ENCODE measurements around the gene RPL35. TPM values are rescaled to one million over a fixed set of nuclear protein-coding genes. Genes with fewer than 3 reads are reported as not detected.

The RPL35 gene
- total and polyA plus RNA-seq, 2 donors from 2014 or later: 910 to 2,355 TPM

DNA sequence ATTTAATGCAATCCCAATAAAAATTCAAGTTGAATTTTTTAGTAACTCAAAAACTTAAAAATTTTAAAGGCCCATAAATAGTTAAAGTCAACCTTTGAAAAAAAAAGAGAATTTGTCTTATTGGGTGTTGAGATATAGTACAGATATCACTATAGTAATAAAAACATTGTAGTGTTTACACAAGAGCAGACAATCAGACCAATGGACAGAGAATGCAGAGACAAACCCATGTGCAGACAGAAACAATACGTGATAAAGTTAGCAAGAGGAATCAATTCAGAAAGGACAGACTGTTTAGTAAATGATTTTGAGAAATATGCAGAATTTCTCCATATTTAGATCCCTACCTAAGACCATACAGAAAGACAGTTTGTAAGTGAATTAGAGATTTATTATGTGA lies 45.2 kb upstream of the RPL35 start:
- Histone ChIP-seq H3K27ac (ENCODE audit: low read depth in 2 of 2, low read length in 2 of 2) (no peak overlapping the region), H3K4me3 (ENCODE audit: low read length in 3 of 3) (no peak overlapping the region), H3K9ac (ENCODE audit: low read length in 3 of 3) (no peak overlapping the region), H3K27me3 (ENCODE audit: control insufficient read depth, insufficient read depth, low read length) (no peaks in the 10 kb centered on the region), H3K36me3 (ENCODE audit: control insufficient read depth in 2 of 3, insufficient read depth in 3 of 3, low read length in 3 of 3) (peaks cover 0 to 27% (median 23%) of the 10 kb centered on the region in 3 donors), H3K9me3 (ENCODE audit: control insufficient read depth in 2 of 3, insufficient read depth in 1 of 3, low read length in 3 of 3) (no peaks in the 10 kb centered on the region), H3K4me1 (ENCODE audit: control insufficient read depth in 2 of 3, insufficient read depth in 2 of 3, low read depth in 1 of 3, low read length in 3 of 3) (no peaks in the 10 kb centered on the region)
- intact Hi-C loops (cut with DNase I): no loop called here
- DNase-seq (no peak), FAIRE-seq (no peak)
- TF ChIP-seq, protein P1, sequence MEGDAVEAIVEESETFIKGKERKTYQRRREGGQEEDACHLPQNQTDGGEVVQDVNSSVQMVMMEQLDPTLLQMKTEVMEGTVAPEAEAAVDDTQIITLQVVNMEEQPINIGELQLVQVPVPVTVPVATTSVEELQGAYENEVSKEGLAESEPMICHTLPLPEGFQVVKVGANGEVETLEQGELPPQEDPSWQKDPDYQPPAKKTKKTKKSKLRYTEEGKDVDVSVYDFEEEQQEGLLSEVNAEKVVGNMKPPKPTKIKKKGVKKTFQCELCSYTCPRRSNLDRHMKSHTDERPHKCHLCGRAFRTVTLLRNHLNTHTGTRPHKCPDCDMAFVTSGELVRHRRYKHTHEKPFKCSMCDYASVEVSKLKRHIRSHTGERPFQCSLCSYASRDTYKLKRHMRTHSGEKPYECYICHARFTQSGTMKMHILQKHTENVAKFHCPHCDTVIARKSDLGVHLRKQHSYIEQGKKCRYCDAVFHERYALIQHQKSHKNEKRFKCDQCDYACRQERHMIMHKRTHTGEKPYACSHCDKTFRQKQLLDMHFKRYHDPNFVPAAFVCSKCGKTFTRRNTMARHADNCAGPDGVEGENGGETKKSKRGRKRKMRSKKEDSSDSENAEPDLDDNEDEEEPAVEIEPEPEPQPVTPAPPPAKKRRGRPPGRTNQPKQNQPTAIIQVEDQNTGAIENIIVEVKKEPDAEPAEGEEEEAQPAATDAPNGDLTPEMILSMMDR (IDR thresholded peaks at IDR 0.05; ENCODE audit: borderline replicate concordance, extremely low read depth, insufficient read depth): no peak

DNA sequence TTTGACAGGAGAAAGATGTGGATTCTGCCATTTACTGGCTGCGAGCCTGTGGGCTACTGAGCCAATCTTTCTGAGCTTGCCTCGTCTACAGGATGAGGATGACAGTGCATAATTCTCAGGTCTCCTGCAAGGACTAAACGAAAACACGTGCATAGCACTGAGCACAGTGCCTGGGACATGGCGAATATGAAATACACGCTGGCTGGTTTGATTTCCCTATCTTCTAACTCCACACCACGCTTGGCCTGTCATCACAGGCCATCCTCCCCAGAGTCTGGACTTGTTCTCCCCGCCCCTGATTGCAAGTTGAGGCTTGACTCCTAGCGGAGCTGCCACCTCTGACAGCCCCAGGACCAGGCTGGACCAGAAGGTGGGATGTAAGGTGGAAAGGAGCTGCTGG lies 38.1 kb upstream of the RPL35 start:
- Histone ChIP-seq H3K9me3 (ENCODE audit: control insufficient read depth in 2 of 3, insufficient read depth in 1 of 3, low read length in 3 of 3) (no peaks in the 10 kb centered on the region), H3K27ac (ENCODE audit: low read depth in 2 of 2, low read length in 2 of 2) (no peak overlapping the region), H3K4me1 (ENCODE audit: control insufficient read depth in 2 of 3, insufficient read depth in 2 of 3, low read depth in 1 of 3, low read length in 3 of 3) (no peaks in the 10 kb centered on the region), H3K4me3 (ENCODE audit: low read length in 3 of 3) (no peak overlapping the region), H3K36me3 (ENCODE audit: control insufficient read depth in 2 of 3, insufficient read depth in 3 of 3, low read length in 3 of 3) (peaks cover 2 to 18% (median 18%) of the 10 kb centered on the region in 3 donors), H3K9ac (ENCODE audit: low read length in 3 of 3) (no peak overlapping the region), H3K27me3 (ENCODE audit: control insufficient read depth, insufficient read depth, low read length) (no peaks in the 10 kb centered on the region)
- TF ChIP-seq, protein P1 (IDR thresholded peaks at IDR 0.05; ENCODE audit: borderline replicate concordance, extremely low read depth, insufficient read depth): no peak
- FAIRE-seq (no peak), DNase-seq (no peak)
- intact Hi-C loops (cut with DNase I): no loop called here

DNA sequence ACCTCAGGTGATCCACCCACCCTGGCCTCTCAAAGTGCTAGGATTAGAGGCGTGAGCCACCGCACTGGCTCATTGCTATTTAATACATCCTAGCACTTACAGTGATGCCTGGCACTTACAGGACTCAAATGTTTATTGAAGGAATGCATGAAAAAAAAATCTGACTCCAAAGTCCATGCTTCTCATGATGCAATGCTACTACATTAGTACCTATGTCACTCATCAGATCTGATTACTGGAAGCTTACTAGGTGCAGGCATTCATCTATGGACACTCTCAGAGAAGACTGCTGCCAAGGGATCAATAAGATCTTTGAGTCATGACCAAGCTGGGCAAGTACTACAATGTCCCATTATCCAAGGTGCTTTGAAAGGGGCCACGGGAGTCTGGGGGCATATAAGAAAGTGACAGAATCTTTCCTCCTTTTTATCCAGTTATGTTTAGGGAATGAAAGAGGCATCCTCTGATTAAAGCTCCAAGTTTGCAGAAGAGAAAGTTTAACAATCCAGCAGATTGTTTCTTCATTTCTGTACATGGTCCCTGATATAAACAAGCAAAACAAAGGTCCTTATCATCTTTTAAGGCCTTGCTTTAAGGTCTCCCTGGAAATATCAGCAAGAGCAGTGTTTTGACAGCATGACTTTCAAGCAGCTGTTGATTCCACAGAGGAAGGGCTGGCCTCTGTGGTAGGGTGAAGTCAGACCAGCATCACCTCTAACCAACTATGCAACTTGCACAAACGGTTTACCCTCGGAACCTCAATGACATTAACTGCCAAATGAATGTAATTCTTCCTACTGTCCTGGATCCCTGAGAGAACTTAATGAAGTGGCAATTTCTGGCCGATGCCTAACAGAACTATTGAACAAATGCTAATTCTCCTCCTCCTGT lies 36.1 kb upstream of the RPL35 start:
- H3K9ac ChIP-seq (ENCODE audit: low read length in 3 of 3): no peak overlapping the region
- intact Hi-C loops (cut with DNase I): no loop called here
- TF ChIP-seq, protein P1 (IDR thresholded peaks at IDR 0.05; ENCODE audit: borderline replicate concordance, extremely low read depth, insufficient read depth): no peak
- no peaks in the 10 kb centered on the region for H3K4me1 ChIP-seq (ENCODE audit: control insufficient read depth in 2 of 3, insufficient read depth in 2 of 3, low read depth in 1 of 3, low read length in 3 of 3)
- no peaks in the 10 kb centered on the region for H3K9me3 ChIP-seq (ENCODE audit: control insufficient read depth in 2 of 3, insufficient read depth in 1 of 3, low read length in 3 of 3)
- peaks cover 4 to 18% (median 17%) of the 10 kb centered on the region in 3 donors for H3K36me3 ChIP-seq (ENCODE audit: control insufficient read depth in 2 of 3, insufficient read depth in 3 of 3, low read length in 3 of 3)
- DNase-seq (no peak), FAIRE-seq (no peak)
- H3K4me3 ChIP-seq (ENCODE audit: low read length in 3 of 3): no peak overlapping the region
- no peaks in the 10 kb centered on the region for H3K27me3 ChIP-seq (ENCODE audit: control insufficient read depth, insufficient read depth, low read length)
- no peak overlapping the region for H3K27ac ChIP-seq (ENCODE audit: low read depth in 2 of 2, low read length in 2 of 2)
